SH-SY5Y (cell line): ENCODE measurements around the gene CSMD2.

Experiments used
- GATA2 ChIP-seq: IDR thresholded peaks from 2 replicates; pipeline ENCODE4 v1.6.1; 2011; ENCODE audit warnings: mild to moderate bottlenecking, low read depth, low read length
- GATA3 ChIP-seq: IDR thresholded peaks from 2 replicates; pipeline ENCODE4 v1.6.1; 2011; ENCODE audit warnings: low read depth, mild to moderate bottlenecking, low read length, moderate library complexity

DNA sequence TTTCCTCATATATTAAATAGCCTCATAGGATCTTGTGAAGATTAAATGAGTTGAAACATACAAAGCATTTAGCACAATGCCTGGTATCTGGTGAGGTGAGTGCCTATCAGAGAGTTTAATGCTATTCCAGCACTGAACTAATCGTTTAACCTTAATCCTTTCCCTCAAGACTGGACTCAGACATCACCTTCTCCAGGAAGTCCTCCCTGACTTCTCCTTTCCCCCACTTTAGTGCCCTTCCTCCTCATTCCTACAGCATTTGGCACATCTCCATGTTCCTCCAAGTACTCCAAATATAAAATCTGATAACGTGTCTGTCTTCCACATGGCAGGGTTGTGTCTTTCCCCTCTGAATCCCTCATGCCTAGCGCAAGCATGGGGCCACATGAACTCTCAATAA is 632.8 kb downstream of the CSMD2 start:
- TF ChIP-seq GATA3 (no peak), GATA2 (no peak)
